NCI-H748 (cell line): Measurements from ENCODE around the gene NATD1.
"Not testable (repeated sequence)": the region's sequence is repeated elsewhere in the genome, so short reads cannot be mapped to it uniquely, and the experiment has no call there.

Source experiments
- DNase-seq: peaks from one replicate; lab custom pipeline; 2025; ENCODE audit not compliant: unreplicated experiment; lab: John Stamatoyannopoulos, UW

The NATD1 gene

GRCh38 chr17:21194703-21195102 is 58.5 kb downstream of the NATD1 start:
- no peak for DNase-seq

DNA sequence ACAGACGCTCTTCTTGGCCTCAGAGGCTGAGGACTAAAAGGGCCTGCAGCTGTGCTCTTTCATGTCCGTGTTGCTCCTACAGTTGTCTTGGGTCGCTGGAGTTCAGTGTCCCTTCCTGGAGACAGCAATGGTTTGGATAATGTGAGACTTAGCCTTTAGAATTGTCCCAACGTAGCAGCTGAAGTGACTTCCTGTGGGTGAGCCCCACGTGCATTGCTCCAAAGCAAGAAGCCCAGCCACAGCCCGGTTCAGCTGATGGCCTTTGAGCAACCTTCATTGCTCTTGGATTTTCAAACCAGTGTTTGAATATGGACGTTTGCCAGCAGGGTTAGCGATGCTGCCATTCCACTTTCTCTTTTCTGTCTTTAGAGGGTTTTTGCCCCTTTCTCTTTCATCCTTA is 59.0 kb downstream of the NATD1 start:
- no peak for DNase-seq

DNA sequence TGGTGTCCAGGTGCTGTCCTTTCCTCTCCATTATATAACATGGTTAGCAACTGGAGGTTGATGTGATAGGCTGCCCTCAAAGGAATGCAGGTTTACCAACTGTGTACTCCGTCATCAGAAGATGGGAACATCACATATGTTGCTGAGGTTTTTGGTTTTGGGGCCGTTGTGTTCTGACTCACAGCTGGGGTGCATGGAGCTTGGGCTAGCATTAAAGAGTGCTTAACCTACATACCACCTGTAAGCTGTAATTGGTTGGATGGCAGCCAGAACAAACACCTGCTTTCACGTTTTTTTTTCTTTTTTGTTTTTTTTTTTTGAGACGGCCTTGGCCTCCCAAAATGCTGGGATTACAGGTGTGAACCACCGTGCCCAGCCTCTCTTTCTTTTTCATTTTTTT is 60.2 kb downstream of the NATD1 start:
- DNase-seq, result no peak

- DNase-seq, result not testable (repeated sequence)
Measured at GRCh38 chr17:21192414-21192813, 60.8 kb downstream of the NATD1 start.

- no peak for DNase-seq
Measured at GRCh38 chr17:21191698-21192097, 61.5 kb downstream of the NATD1 start.

DNA sequence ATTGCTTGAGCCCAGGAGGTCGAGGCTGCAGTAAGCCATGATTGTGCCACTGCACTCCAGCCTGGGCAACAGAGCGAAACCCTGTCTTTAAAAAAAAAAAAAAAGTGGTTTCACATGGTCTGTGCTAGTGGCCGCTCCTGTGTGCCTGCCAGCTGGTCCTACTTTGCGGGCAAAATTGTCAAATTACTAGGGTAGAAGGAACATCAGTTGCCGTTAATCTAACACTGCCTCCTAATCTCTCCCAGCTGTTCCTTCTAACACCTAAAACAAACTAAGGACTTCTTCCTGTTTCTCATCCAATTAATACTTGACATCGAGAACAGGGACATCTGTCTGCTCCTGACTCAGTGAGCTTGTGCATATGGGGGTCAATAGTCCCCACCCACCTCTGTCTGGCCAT is 63.1 kb downstream of the NATD1 start:
- DNase-seq, result no peak

GRCh38 chr17:21189361-21189760 is 63.8 kb downstream of the NATD1 start:
- no peak for DNase-seq
